ENCODE data around the gene GNAQ. TPM values are rescaled to one million over a fixed set of nuclear protein-coding genes. Genes with fewer than 3 reads are reported as not detected.

Gene GNAQ
- total and polyA plus RNA-seq, 8 donors, result 13.1 to 75.3 (median 38.5) TPM

DNA sequence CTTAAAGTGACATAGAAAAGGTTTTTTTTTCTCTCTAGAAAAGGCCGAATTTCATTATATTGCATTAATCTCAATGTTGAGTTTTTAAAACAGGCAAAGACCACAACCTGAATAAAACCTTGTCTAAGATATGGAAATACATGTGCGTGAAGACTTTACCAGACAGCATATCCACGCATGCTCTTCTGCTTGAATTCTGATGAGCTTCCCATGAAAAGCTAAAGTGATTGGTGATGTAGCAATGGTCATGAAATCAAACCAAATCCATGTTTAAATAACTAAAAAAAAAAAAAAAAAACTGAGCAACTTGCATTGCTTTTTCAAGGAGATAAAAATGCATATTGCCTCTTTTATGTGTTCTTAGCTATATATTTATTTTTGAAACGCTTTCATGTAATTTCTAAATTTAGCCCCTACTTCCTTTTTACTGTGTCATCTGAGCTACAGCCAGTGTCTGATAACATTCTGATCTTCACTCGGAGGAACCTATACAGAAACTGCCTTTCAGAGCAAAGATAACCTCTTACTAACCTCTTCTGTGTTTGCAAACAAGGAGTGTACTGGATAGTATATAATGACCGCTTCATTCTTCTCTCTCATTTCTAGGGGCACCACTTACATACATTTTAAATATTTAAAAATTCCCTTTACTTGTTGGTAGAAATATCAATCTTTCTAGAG lies 204.4 kb downstream of the GNAQ start:
- intact Hi-C loops (cut with DNase I; ENCODE audit: low total_unique reads), result no loop called here
- TF ChIP-seq, protein P1, sequence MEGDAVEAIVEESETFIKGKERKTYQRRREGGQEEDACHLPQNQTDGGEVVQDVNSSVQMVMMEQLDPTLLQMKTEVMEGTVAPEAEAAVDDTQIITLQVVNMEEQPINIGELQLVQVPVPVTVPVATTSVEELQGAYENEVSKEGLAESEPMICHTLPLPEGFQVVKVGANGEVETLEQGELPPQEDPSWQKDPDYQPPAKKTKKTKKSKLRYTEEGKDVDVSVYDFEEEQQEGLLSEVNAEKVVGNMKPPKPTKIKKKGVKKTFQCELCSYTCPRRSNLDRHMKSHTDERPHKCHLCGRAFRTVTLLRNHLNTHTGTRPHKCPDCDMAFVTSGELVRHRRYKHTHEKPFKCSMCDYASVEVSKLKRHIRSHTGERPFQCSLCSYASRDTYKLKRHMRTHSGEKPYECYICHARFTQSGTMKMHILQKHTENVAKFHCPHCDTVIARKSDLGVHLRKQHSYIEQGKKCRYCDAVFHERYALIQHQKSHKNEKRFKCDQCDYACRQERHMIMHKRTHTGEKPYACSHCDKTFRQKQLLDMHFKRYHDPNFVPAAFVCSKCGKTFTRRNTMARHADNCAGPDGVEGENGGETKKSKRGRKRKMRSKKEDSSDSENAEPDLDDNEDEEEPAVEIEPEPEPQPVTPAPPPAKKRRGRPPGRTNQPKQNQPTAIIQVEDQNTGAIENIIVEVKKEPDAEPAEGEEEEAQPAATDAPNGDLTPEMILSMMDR (IDR thresholded peaks at IDR 0.05), result no peak
- TF ChIP-seq POLR2AphosphoS5 (IDR thresholded peaks at IDR 0.05), result no peak
- no peak for TF ChIP-seq POLR2A (IDR thresholded peaks at IDR 0.05)
- TF ChIP-seq EP300 (IDR thresholded peaks at IDR 0.05), result no peak
- Histone ChIP-seq H3K27ac (no peak overlapping the region), H3K36me3 (no peaks in the 10 kb centered on the region), H3K4me1 (peaks cover 0 to 50% (median 24%) of the 10 kb centered on the region in 4 donors), H3K27me3 (no peaks in the 10 kb centered on the region), H3K4me3 (no peak overlapping the region), H3K9me3 (no peaks in the 10 kb centered on the region)
- no peak for DNase-seq
- WGBS, 5 donors, result 61 to 70% (median 67%) methylated on average over 6 of the region's 6 CpGs

DNA sequence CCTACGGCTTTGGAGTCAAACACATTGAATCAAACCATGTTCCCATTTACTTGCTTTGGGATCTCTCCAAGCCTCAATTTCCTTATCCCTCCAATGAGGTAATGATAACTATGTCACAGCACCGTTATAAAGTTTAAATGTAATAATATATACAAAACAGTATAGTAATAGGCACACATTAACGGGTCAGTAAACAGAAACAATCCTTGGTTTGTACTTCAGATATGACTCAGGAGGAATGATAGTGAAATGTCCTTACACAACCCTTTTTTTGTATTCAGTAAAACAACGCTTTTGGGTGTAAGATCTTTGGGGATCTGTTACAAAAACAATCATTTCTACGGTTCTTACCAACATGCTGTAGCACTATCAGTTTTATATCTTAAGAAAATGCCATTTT lies 205.0 kb downstream of the GNAQ start:
- TF ChIP-seq, protein P1 (IDR thresholded peaks at IDR 0.05), result no peak
- H3K4me1 ChIP-seq, result peaks cover 0 to 53% (median 25%) of the 10 kb centered on the region in 4 donors
- H3K27ac ChIP-seq, result no peak overlapping the region
- H3K9me3 ChIP-seq, result no peaks in the 10 kb centered on the region
- intact Hi-C loops (cut with DNase I; ENCODE audit: low total_unique reads), result no loop called here
- H3K27me3 ChIP-seq, result no peaks in the 10 kb centered on the region
- no peak overlapping the region for H3K4me3 ChIP-seq
- 44 to 65% (median 53%) methylated on average over 5 of the region's 5 CpGs for WGBS, 5 donors
- H3K36me3 ChIP-seq, result no peaks in the 10 kb centered on the region
- DNase-seq, result no peak

DNA sequence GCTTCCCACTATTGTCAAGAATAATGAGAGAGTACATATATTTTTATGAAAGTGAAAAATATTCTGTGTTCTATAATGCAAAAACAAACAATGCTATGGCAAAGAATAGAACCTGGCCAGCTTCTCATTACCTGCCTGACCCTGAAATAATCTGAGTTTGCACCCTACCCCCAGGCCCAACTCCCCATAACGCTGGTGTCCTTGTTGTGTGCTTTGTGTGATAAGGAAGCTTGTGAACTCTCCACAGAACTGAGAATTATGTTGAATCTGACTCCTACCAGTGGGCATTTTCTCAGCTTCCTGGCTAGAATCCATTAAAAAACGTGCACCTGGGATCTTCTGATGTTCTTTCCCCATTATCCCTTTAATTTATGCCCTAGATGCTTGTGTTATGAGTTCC lies 205.5 kb downstream of the GNAQ start:
- 37 to 71% (median 50%) methylated on average over 2 of the region's 2 CpGs for WGBS, 5 donors

DNA sequence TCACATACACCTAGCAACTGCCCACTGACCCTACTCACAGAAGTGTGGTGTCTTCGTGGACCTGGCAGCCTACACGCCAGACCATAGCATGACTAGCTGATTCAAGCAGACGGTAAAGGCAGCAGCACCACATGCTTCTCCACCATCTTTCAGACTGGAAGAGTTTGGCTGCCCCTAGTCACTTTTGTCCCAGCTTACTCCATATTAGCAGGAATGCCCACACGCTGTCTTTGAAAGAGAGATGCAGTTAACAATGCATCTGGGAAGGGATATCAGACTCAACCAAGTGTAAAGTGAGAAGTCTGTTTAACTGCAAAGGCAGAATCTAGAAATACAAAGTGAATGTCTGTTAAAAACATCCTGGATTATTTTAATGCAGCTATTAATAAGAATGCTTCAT lies 206.2 kb downstream of the GNAQ start:
- Histone ChIP-seq H3K36me3 (no peaks in the 10 kb centered on the region), H3K9me3 (no peaks in the 10 kb centered on the region), H3K4me3 (no peak overlapping the region), H3K4me1 (peaks cover 1 to 57% (median 24%) of the 10 kb centered on the region in 4 donors), H3K27me3 (no peaks in the 10 kb centered on the region), H3K27ac (no peak overlapping the region)
- no peak for DNase-seq
- TF ChIP-seq EP300 (IDR thresholded peaks at IDR 0.05), result no peak
- whole genome bisulfite sequencing, 5 donors, result 90 to 97% (median 96%) methylated on average over 4 of the region's 4 CpGs
- intact Hi-C loops (cut with DNase I; ENCODE audit: low total_unique reads), result no loop called here

More for the DNA sequence above, 205.5 kb downstream of the GNAQ start:
- intact Hi-C loops (cut with DNase I; ENCODE audit: low total_unique reads), result no loop called here
- Histone ChIP-seq H3K4me1 (peaks cover 0 to 53% (median 23%) of the 10 kb centered on the region in 4 donors), H3K27me3 (no peaks in the 10 kb centered on the region), H3K27ac (no peak overlapping the region), H3K4me3 (no peak overlapping the region), H3K9me3 (no peaks in the 10 kb centered on the region), H3K36me3 (no peaks in the 10 kb centered on the region)
- no peak for DNase-seq
- TF ChIP-seq POLR2AphosphoS5 (IDR thresholded peaks at IDR 0.05), result no peak
- no peak for TF ChIP-seq EP300 (IDR thresholded peaks at IDR 0.05)
- TF ChIP-seq POLR2A (IDR thresholded peaks at IDR 0.05), result no peak
- TF ChIP-seq, protein P1 (IDR thresholded peaks at IDR 0.05), result no peak

DNA sequence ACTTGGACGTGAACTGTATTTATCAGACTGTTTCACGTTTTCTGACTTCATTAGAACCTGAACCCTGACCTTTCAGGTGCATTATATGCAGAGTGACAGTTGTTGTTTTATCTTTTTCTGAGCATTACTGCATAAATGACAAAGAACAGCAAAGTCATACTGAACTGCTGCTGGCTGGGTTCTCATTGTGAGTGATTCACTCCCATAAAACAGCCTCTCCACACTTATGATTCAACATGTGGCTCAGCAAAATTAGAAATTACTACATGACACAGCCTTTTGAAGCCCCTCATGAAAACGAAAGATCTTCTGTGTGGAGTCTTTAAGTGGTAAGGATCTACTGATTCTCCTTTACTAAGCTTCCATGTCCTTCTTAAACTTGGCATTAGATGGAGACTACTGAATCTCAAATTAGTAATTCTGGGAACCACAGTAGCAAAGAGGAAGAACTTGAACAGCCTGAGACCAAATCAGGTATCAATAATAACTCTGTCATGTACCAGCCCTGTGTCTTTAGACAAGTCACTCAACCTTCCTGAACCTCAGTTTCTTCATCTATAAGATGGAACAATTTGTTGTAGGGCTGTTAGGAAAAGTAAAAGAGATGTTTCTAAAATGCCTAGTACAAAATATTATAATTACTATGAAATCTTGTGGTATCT lies 211.2 kb downstream of the GNAQ start:
- H3K4me1 ChIP-seq, result peaks cover 9 to 45% (median 26%) of the 10 kb centered on the region in 4 donors
- H3K36me3 ChIP-seq, result no peaks in the 10 kb centered on the region
- no peaks in the 10 kb centered on the region for H3K9me3 ChIP-seq
- H3K4me3 ChIP-seq, result no peak overlapping the region
- DNase-seq, result no peak
- H3K27me3 ChIP-seq, result no peaks in the 10 kb centered on the region
- TF ChIP-seq, protein P1 (IDR thresholded peaks at IDR 0.05), result no peak
- no peak for TF ChIP-seq POLR2A (IDR thresholded peaks at IDR 0.05)
- TF ChIP-seq EP300 (IDR thresholded peaks at IDR 0.05), result no peak
- TF ChIP-seq POLR2AphosphoS5 (IDR thresholded peaks at IDR 0.05), result no peak
- intact Hi-C loops (cut with DNase I; ENCODE audit: low total_unique reads), result no loop called here
- WGBS, 5 donors, result 29 to 62% (median 42%) methylated on average over 3 of the region's 3 CpGs
- peak overlapping the region in 2 of 5 donors; percentile 16 to 48 for H3K27ac ChIP-seq
